ENCODE data around the gene HCK.

Gene HCK

DNA sequence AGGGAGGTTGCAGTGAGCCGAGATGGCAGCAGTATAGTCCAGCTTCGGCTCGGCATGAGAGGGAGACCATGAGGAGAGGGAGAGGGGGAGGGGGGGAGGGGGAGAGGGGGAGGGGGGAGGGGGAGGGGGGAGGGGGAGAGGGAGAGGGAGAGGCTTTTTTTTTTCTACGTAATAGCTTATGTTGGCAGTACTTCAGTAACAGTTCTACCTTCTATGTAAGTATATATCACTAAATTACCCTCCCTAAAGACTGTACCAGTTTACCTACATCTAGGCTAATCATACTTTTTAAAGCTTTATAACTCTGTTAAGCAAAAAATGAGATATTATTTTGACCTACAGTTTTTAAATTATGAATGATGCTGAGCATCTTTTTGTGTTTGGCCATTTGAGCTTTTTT lies 71.0 kb downstream of the HCK start:
- DNase-seq (ENCODE audit: low spot score) (no peak), ATAC-seq (ENCODE audit: low read depth) (no peak)
- no peaks in the 10 kb centered on the region for H3K27me3 ChIP-seq (ENCODE audit: insufficient read depth, poor library complexity, severe bottlenecking)
- TF ChIP-seq CTCF (IDR thresholded peaks at IDR 0.05; ENCODE audit: poor library complexity, severe bottlenecking): no peak
- H3K4me1 ChIP-seq (ENCODE audit: insufficient read depth, poor library complexity, severe bottlenecking): no peaks in the 10 kb centered on the region
- no peak overlapping the region for H3K27ac ChIP-seq (ENCODE audit: poor library complexity, severe bottlenecking)
- no peaks in the 10 kb centered on the region for H3K9me3 ChIP-seq (ENCODE audit: severe bottlenecking)
- H3K36me3 ChIP-seq (ENCODE audit: low read depth): peaks cover 63% of the 10 kb centered on the region
- H3K4me3 ChIP-seq (ENCODE audit: severe bottlenecking): no peak overlapping the region

DNA sequence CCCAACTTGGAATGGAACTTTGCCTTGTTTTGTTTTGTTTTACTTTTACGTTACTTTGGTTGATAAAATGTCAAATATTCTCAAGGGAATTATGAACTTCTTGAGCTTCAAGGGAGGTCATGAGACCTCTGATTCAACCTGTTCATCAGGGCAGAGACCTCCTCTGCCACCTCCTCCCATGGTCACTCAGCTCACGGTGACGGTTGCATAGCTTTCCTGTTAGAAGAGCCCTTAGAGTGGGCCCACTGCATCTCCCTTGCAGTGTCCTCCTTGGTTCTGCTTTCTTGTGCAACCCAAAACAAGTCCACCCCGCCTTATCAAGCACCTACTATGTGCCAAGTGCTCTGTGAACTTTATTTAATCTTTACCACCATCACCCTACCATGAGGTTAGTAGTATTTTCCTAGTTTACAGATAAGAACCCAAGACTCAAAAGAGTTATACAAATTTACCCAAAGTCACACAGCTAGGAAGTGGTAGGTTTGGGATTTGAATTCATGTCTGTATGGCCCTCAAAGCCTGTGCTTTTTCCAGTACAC lies 72.9 kb downstream of the HCK start:
- DNase-seq (ENCODE audit: low spot score) (peak; percentile 61), ATAC-seq (ENCODE audit: low read depth) (no peak)
- H3K36me3 ChIP-seq (ENCODE audit: low read depth): peaks cover 63% of the 10 kb centered on the region
- no peak overlapping the region for H3K4me3 ChIP-seq (ENCODE audit: severe bottlenecking)
- no peaks in the 10 kb centered on the region for H3K9me3 ChIP-seq (ENCODE audit: severe bottlenecking)
- H3K4me1 ChIP-seq (ENCODE audit: insufficient read depth, poor library complexity, severe bottlenecking): no peaks in the 10 kb centered on the region
- H3K27ac ChIP-seq (ENCODE audit: poor library complexity, severe bottlenecking): no peak overlapping the region
- TF ChIP-seq CTCF (IDR thresholded peaks at IDR 0.05; ENCODE audit: poor library complexity, severe bottlenecking): no peak
- H3K27me3 ChIP-seq (ENCODE audit: insufficient read depth, poor library complexity, severe bottlenecking): no peaks in the 10 kb centered on the region

- H3K27ac ChIP-seq (ENCODE audit: poor library complexity, severe bottlenecking): no peak overlapping the region
- DNase-seq (ENCODE audit: low spot score): peak; percentile 55
Measured at GRCh38 chr20:32125506-32125905, 73.5 kb downstream of the HCK start.

GRCh38 chr20:32126919-32127318 lies 74.9 kb downstream of the HCK start:
- Histone ChIP-seq H3K36me3 (ENCODE audit: low read depth) (peaks cover 70% of the 10 kb centered on the region), H3K4me3 (ENCODE audit: severe bottlenecking) (no peak overlapping the region), H3K4me1 (ENCODE audit: insufficient read depth, poor library complexity, severe bottlenecking) (no peaks in the 10 kb centered on the region), H3K27me3 (ENCODE audit: insufficient read depth, poor library complexity, severe bottlenecking) (no peaks in the 10 kb centered on the region), H3K27ac (ENCODE audit: poor library complexity, severe bottlenecking) (no peak overlapping the region), H3K9me3 (ENCODE audit: severe bottlenecking) (no peaks in the 10 kb centered on the region)
- no peak for TF ChIP-seq CTCF (IDR thresholded peaks at IDR 0.05; ENCODE audit: poor library complexity, severe bottlenecking)
- ATAC-seq (ENCODE audit: low read depth): no peak
- DNase-seq (ENCODE audit: low spot score): peak; percentile 54

More at GRCh38 chr20:32125506-32125905, 73.5 kb downstream of the HCK start:
- ATAC-seq (ENCODE audit: low read depth): no peak
- no peaks in the 10 kb centered on the region for H3K27me3 ChIP-seq (ENCODE audit: insufficient read depth, poor library complexity, severe bottlenecking)
- H3K9me3 ChIP-seq (ENCODE audit: severe bottlenecking): no peaks in the 10 kb centered on the region
- H3K4me1 ChIP-seq (ENCODE audit: insufficient read depth, poor library complexity, severe bottlenecking): no peaks in the 10 kb centered on the region
- H3K36me3 ChIP-seq (ENCODE audit: low read depth): peaks cover 66% of the 10 kb centered on the region
- H3K4me3 ChIP-seq (ENCODE audit: severe bottlenecking): no peak overlapping the region
- TF ChIP-seq CTCF (IDR thresholded peaks at IDR 0.05; ENCODE audit: poor library complexity, severe bottlenecking): no peak

DNA sequence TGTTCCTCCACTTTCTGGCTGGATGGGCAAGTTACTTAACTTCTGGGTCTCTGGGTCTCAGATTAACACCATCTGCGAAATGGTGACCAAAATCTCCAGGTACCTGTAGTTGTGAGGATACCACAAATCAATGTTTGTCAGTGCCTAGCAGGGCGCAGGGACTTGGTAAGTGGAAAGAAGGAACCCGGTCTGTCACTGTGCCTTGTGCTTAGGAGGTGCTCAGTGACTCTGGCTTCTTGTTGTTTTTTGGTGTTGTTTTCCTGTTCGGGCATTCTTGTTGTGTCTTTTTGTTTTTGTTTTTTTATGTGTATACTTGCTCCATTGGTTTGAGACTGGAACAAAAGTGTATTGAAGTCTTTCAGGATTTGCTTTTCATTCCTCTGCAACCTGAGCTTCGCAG lies 75.3 kb downstream of the HCK start:
- DNase-seq (ENCODE audit: low spot score) (peak; percentile 51), ATAC-seq (ENCODE audit: low read depth) (no peak)
- no peaks in the 10 kb centered on the region for H3K9me3 ChIP-seq (ENCODE audit: severe bottlenecking)
- no peaks in the 10 kb centered on the region for H3K4me1 ChIP-seq (ENCODE audit: insufficient read depth, poor library complexity, severe bottlenecking)
- H3K4me3 ChIP-seq (ENCODE audit: severe bottlenecking): no peak overlapping the region
- H3K27ac ChIP-seq (ENCODE audit: poor library complexity, severe bottlenecking): no peak overlapping the region
- TF ChIP-seq CTCF (IDR thresholded peaks at IDR 0.05; ENCODE audit: poor library complexity, severe bottlenecking): no peak
- H3K27me3 ChIP-seq (ENCODE audit: insufficient read depth, poor library complexity, severe bottlenecking): no peaks in the 10 kb centered on the region
- peaks cover 70% of the 10 kb centered on the region for H3K36me3 ChIP-seq (ENCODE audit: low read depth)

Measured in RWPE2 (cell line).